PFSK-1 (cell line): ENCODE data around the gene CD3E.

ENCODE experiments used
- POLR2AphosphoS5 ChIP-seq: IDR thresholded peaks from 2 replicates; pipeline ENCODE4 v1.6.1; 2012; ENCODE audit warnings: low read depth, mild to moderate bottlenecking, control low read depth, low read length, moderate library complexity
- REST ChIP-seq, 2 experiments: IDR thresholded peaks; 2 replicates each; pipeline versions ENCODE4 v1.6.1 to v1.8.0; 2011 to 2012; ENCODE audit warnings: low read depth in 2 of 2, low read length in 2 of 2, control low read depth in 1 of 2, inconsistent platforms in 1 of 2, mild to moderate bottlenecking in 1 of 2, moderate library complexity in 1 of 2; ENCODE audit not compliant: insufficient read depth in 1 of 2
- TAF1 ChIP-seq: IDR thresholded peaks from 2 replicates; pipeline ENCODE4 v1.6.1; 2012; ENCODE audit warnings: low read length, control low read depth, borderline replicate concordance; ENCODE audit not compliant: insufficient read depth

GRCh38 chr11:118259138-118259537 is 45.4 kb upstream of the CD3E start:
- TF ChIP-seq TAF1 = no peak
- TF ChIP-seq REST (IDR thresholded peaks at IDR 0.05; ENCODE audit: insufficient read depth in 1 of 2, low read depth in 2 of 2, low read length in 2 of 2) = no peak
- no peak for TF ChIP-seq POLR2AphosphoS5
